Sigmoid colon (tissue), 4 donors: ENCODE data around the gene NENF.

Experiments
- CTCF ChIP-seq, 4 experiments: fragments of 450-650 bp in 3 of 4; fragments of 200-600 bp in 1 of 4; IDR thresholded peaks; one replicate each; pipeline ENCODE4 v1.5.1; 2016 to 2019; ENCODE audit warnings: antibody characterized with exemption in 4 of 4, mild to moderate bottlenecking in 3 of 4, moderate library complexity in 2 of 4
- EP300 ChIP-seq, 4 donors: sonication (generic); formaldehyde crosslinking; IDR thresholded peaks; one replicate each; pipeline ENCODE4 v1.6.1; 2017; ENCODE audit warnings: antibody characterized with exemption in 4 of 4
- POLR2A ChIP-seq, 2 donors: fragments of 450-650 bp; IDR thresholded peaks; one replicate each; pipeline ENCODE4 v1.6.1; 2016; ENCODE audit warnings: antibody characterized with exemption in 2 of 2, mild to moderate bottlenecking in 2 of 2, moderate library complexity in 2 of 2
- POLR2AphosphoS5 ChIP-seq, 4 donors: sonication (generic); formaldehyde crosslinking; IDR thresholded peaks; one replicate each; pipeline ENCODE4 v1.6.1; 2017; ENCODE audit warnings: antibody characterized with exemption in 4 of 4

- TF ChIP-seq CTCF (IDR thresholded peaks at IDR 0.05): no peak
- TF ChIP-seq POLR2A (IDR thresholded peaks at IDR 0.05): no peak
- no peak for TF ChIP-seq POLR2AphosphoS5 (IDR thresholded peaks at IDR 0.05)
- TF ChIP-seq EP300 (IDR thresholded peaks at IDR 0.05): no peak
These were observed 39.4 kb downstream of the NENF start for GRCh38 chr1:212471891-212472675.
